GM12878 (cell line): ENCODE data around the gene CYP3A4.

Experiments used
- CTCF ChIP-seq, 3 experiments: IDR thresholded peaks in 2 of 3; conservative IDR thresholded peaks in 1 of 3; 2 replicates each; pipeline ENCODE4 v1.5.1; 2011; ENCODE audit warnings: low read depth in 3 of 3, low read length in 3 of 3, mild to moderate bottlenecking in 3 of 3, control low read depth in 2 of 3, moderate library complexity in 2 of 3, inconsistent platforms in 1 of 3, mixed read lengths in 1 of 3; ENCODE audit not compliant: control insufficient read depth in 2 of 3, insufficient read depth in 1 of 3; ENCODE audit errors: extremely low read depth in 1 of 3
- EP300 ChIP-seq, 2 experiments: fragments of 150-350 bp in 1 of 2; IDR thresholded peaks; 2 replicates each; pipeline ENCODE4 v1.6.1; 2011 to 2012; ENCODE audit warnings: low read depth in 2 of 2, low read length in 2 of 2, borderline replicate concordance in 1 of 2, improper control_type of control experiment in 1 of 2, inconsistent platforms in 1 of 2; ENCODE audit not compliant: control insufficient read depth in 1 of 2
- IRF4 ChIP-seq: IDR thresholded peaks from 2 replicates; pipeline ENCODE4 v1.6.1; 2011; ENCODE audit warnings: low read depth, low read length
- RBBP5 ChIP-seq: fragments of 200-600 bp; sonication (generic); conservative IDR thresholded peaks from 2 replicates; pipeline ENCODE4 v1.6.1; 2016
- ZBED1 ChIP-seq: IDR thresholded peaks from 2 replicates; pipeline ENCODE4 v1.6.1; 2016; ENCODE audit warnings: borderline replicate concordance

GRCh38 chr7:99748846-99749579, 35.0 kb downstream of the CYP3A4 start:
- TF ChIP-seq CTCF (IDR thresholded peaks at IDR 0.05 in 2 of 3, conservative IDR thresholded peaks at IDR 0.05 in 1 of 3; ENCODE audit: control insufficient read depth in 2 of 3, extremely low read depth in 1 of 3, insufficient read depth in 1 of 3, low read depth in 3 of 3, low read length in 3 of 3): no peak
- TF ChIP-seq EP300 (IDR thresholded peaks at IDR 0.05; ENCODE audit: borderline replicate concordance in 1 of 2, control insufficient read depth in 1 of 2, low read depth in 2 of 2, low read length in 2 of 2): no peak
- TF ChIP-seq ZBED1: no peak
- no peak for TF ChIP-seq IRF4
- no peak for TF ChIP-seq RBBP5
